Psoas muscle (tissue), 8 donors: ENCODE measurements around the gene EGR1. TPM values are rescaled to one million over a fixed set of nuclear protein-coding genes. Genes with fewer than 3 reads are reported as not detected.

Experiments
- ATAC-seq, 4 donors: fragments of 200-7000 bp; cut with Tn5 transposase; one replicate each; pipeline ENCODE4 v1.9.1; 2020; ENCODE audit warnings: moderate library complexity in 3 of 4, mild to moderate bottlenecking in 2 of 4
- DNase-seq, 2 donors: peaks; one replicate each; pipeline ENCODE4 v3.0.0-alpha.2; 2020
- H3K27ac ChIP-seq: fragments of 200-600 bp; one replicate; pipeline ENCODE4 v1.8.0; 2022
- H3K27me3 ChIP-seq, 3 donors: fragments of 200-600 bp in 1 of 3; one replicate each; pipeline versions ENCODE4 v1.6.1 to v1.8.0; 2013 to 2022; ENCODE audit warnings: low read length in 2 of 3, mild to moderate bottlenecking in 2 of 3, moderate library complexity in 1 of 3; ENCODE audit not compliant: insufficient read depth in 3 of 3
- H3K36me3 ChIP-seq, 2 donors: fragments of 200-600 bp in 1 of 2; one replicate each; pipeline versions ENCODE4 v1.6.1 to v1.8.0; 2013 to 2022; ENCODE audit warnings: low read depth in 1 of 2, mild to moderate bottlenecking in 1 of 2, moderate library complexity in 1 of 2; ENCODE audit not compliant: insufficient read depth in 1 of 2
- H3K4me1 ChIP-seq: fragments of 200-600 bp; one replicate; pipeline ENCODE4 v1.8.0; 2022
- H3K4me3 ChIP-seq: fragments of 200-600 bp; one replicate; pipeline ENCODE4 v1.8.0; 2022; ENCODE audit warnings: mild to moderate bottlenecking
- H3K9me3 ChIP-seq: fragments of 200-600 bp; one replicate; pipeline ENCODE4 v1.8.0; 2022
- WGBS, 3 donors: extraction: QIAGEN DNeasy Blood & Tissue Kit; methylation state at CpG; one replicate each; pipeline versions ENCODE4 v1.1.6 to v1.1.7; 2013; 5-methylcytosine and 5-hydroxymethylcytosine counted together
- intact Hi-C, 2 donors: fragments of 100-400 bp; cut with DNase I; formaldehyde crosslinking; loops; one replicate each; pipeline versions ENCODE4 v1.11.0 to v1.14.2; 2022
- polyA plus RNA-seq, 3 donors: library from polyadenylated mRNA; stranded (reverse); fragments of 200-250 nt; gene quantifications; one replicate each; pipeline ENCODE4 v1.2.3, GENCODE V29; 2013
- total RNA-seq, 4 donors: library from RNA; stranded (reverse); fragmentation: NEBNext Ultra II Directional in 2 of 4; extraction: Animal tissue kit (Norgen Biotek cat#: 25700) in 2 of 4; gene quantifications; one replicate each; pipeline versions ENCODE4 v1.2.1 to v1.2.4, GENCODE V29; 2021 to 2023
- TF ChIP-seq, protein P1 (sequence below): fragments of 200-600 bp; IDR thresholded peaks from one replicate; pipeline ENCODE4 v1.8.0; 2022; ENCODE audit warnings: antibody characterized with exemption
- donor health status: healthy with polysubstance abuse.
- donor health status: DM: no; HTN: no; CAD: no; lungs with moderate emphysema.
- donor health status: Bipolar disorder and iron deficiency.
- donor health status: healthy.
- donor health status: DM: yes; HTN: yes; CAD: no.
- donor health status: DM: no; HTN: no; CAD: no.
- donor health status: DM: no; HTN: no; CAD: no.
- donor health status: DM: yes; HTN: yes; CAD: no.

Gene EGR1
- total and polyA plus RNA-seq, 7 donors: 10.0 to 171 (median 34.8) TPM

DNA sequence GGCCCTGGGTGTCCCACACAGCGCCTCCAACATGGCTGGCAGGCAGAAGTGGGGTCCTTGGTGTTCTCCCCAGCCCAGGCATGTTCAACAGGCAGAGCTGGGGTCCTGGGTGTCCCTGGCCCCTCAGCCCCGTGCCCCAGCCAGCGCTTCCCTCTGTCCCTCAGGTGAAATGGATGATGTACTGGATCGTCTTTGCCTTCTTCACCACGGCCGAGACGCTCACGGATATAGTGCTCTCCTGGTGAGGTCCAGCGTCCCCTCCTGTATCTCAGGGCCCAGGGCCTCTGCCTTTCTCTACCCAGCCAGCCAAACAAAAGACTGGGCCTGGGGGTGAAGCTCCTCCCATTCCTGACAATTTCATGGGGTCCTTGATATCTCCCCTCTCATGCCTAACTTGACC lies 24.1 kb upstream of the EGR1 start:
- H3K4me3 ChIP-seq: no peak overlapping the region
- H3K9me3 ChIP-seq: no peaks in the 10 kb centered on the region
- no peak overlapping the region for H3K27ac ChIP-seq
- ATAC-seq: no peak
- H3K27me3 ChIP-seq: no peaks in the 10 kb centered on the region
- intact Hi-C loops: no loop called here
- 81 to 94% (median 89%) methylated on average over 9 of the region's 9 CpGs for WGBS, 3 donors
- peaks cover 13% of the 10 kb centered on the region for H3K4me1 ChIP-seq
- TF ChIP-seq, protein P1, sequence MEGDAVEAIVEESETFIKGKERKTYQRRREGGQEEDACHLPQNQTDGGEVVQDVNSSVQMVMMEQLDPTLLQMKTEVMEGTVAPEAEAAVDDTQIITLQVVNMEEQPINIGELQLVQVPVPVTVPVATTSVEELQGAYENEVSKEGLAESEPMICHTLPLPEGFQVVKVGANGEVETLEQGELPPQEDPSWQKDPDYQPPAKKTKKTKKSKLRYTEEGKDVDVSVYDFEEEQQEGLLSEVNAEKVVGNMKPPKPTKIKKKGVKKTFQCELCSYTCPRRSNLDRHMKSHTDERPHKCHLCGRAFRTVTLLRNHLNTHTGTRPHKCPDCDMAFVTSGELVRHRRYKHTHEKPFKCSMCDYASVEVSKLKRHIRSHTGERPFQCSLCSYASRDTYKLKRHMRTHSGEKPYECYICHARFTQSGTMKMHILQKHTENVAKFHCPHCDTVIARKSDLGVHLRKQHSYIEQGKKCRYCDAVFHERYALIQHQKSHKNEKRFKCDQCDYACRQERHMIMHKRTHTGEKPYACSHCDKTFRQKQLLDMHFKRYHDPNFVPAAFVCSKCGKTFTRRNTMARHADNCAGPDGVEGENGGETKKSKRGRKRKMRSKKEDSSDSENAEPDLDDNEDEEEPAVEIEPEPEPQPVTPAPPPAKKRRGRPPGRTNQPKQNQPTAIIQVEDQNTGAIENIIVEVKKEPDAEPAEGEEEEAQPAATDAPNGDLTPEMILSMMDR: no peak
- DNase-seq: no peak
- peaks cover 0 to 13% of the 10 kb centered on the region in 2 donors for H3K36me3 ChIP-seq

DNA sequence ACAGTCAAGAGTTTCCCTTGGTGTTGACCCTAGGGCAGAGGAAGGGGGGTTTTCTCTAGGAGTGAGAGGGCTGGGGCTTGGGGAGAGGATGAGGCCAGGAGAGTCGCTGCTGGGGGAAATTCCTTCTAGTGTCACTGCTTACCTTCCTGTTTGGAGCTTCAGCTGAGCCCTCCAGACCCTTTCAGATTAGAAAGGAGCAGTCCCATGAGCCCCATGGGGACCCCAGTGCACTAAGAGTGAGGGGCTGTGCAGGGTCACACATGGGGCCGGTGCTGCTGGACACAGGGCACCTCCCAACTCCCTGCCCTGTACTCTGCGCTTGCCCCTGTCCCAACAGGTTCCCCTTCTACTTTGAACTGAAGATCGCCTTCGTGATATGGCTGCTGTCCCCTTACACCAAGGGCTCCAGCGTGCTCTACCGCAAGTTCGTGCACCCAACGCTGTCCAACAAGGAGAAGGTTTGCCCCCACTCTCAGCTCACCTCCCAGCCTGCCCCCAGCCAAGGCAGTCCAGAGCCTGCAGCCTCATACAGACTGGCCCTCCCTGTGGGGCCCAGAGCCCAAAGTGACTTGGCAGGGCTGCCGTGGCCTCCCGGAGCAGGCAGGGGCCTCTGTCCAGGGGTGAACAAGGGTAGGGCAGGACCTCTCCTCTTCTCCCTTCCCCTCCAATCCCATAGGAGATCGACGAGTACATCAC lies 21.1 kb upstream of the EGR1 start:
- Histone ChIP-seq H3K27ac (no peak overlapping the region), H3K27me3 (no peaks in the 10 kb centered on the region), H3K9me3 (no peaks in the 10 kb centered on the region), H3K4me1 (peaks cover 5% of the 10 kb centered on the region), H3K36me3 (no peaks in the 10 kb centered on the region), H3K4me3 (no peak overlapping the region)
- TF ChIP-seq, protein P1: no peak
- no peak for ATAC-seq
- 86 to 88% (median 88%) methylated on average over 13 of the region's 13 CpGs for WGBS, 3 donors
- DNase-seq: no peak
- intact Hi-C loops: no loop called here

DNA sequence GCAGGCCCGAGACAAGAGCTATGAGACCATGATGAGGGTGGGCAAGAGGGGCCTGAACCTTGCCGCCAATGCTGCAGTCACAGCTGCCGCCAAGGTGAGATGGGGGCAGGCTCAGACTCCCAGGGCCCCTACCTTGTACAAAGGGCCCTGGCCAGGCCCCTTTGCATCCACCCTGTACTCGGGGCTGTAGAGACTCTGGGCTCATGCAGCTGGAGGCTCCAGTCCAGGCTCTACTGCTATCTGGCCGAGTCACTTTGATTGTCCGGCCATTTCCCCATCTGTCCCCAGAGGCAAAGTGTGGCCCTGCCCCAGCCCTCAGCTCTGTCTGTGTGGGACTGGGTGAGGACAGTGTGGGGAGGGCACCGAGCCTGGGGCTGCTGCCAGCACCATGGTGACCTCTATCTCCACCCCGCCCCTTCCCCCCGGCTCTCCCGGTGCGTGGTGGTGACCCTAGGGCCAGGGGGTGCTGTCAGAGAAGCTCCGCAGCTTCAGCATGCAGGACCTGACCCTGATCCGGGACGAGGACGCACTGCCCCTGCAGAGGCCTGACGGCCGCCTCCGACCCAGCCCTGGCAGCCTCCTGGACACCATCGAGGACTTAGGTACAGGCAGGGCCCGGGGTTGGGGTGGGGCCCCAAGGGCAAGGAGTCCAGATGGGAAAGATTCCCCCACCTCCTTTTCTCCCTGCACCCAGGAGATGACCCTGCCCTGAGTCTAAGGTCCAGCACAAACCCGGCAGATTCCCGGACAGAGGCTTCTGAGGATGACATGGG lies 20.3 kb upstream of the EGR1 start:
- H3K4me3 ChIP-seq: no peak overlapping the region
- ATAC-seq: no peak
- no peaks in the 10 kb centered on the region for H3K9me3 ChIP-seq
- intact Hi-C loops: no loop called here
- no peak for DNase-seq
- H3K36me3 ChIP-seq: no peaks in the 10 kb centered on the region
- no peaks in the 10 kb centered on the region for H3K27me3 ChIP-seq
- TF ChIP-seq, protein P1: no peak
- no peaks in the 10 kb centered on the region for H3K4me1 ChIP-seq
- H3K27ac ChIP-seq: no peak overlapping the region
- 85 to 87% (median 85%) methylated on average over 22 of the region's 22 CpGs for WGBS, 3 donors

DNA sequence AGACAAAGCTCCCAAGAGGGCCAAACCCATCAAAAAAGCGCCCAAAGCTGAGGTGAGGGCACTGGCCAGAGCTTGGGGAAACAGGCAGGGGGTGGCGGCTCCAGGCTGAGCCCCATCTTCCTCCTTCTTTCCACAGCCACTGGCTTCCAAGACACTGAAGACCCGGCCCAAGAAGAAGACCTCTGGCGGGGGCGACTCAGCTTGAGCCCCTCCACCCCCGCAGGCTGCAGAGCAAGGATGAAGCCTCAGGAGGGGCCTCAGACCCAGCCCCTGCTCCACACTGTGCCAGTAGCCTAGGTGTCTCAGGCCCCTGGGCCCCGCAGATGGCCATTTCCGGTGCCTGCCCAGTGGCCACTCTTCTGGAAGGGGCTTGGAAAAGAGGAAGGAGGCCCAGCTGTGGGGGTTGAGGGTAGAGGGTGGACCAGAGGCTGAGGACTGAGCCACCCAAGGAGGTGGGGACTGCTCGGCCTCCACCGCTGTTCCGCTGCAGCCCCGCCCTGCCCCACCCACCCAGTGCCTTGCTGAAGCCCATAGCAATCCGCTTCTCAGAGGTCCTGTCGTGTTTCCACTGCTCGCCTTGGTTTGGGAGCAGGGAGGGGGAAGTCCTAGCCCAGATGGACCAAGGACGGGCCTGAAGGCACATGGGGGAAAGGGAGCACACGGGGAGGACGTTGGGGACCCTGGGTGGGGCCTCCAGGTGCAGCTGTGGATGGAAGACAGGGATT lies 19.6 kb upstream of the EGR1 start:
- intact Hi-C loops: no loop called here
- 75 to 81% (median 80%) methylated on average over 16 to 18 of the region's 18 CpGs for WGBS, 3 donors
- TF ChIP-seq, protein P1: no peak

More for the DNA sequence above, 19.6 kb upstream of the EGR1 start:
- Histone ChIP-seq H3K27me3 (no peaks in the 10 kb centered on the region), H3K9me3 (no peaks in the 10 kb centered on the region), H3K4me1 (no peaks in the 10 kb centered on the region), H3K27ac (no peak overlapping the region), H3K36me3 (no peaks in the 10 kb centered on the region), H3K4me3 (no peak overlapping the region)
- ATAC-seq (no peak), DNase-seq (no peak)
